ENCODE data around the gene MAML1.
A peak's percentile ranks its signal among the peaks of the same experiment; 100 is the strongest.
"Not testable (repeated sequence)": the region's sequence is repeated elsewhere in the genome, so short reads cannot be mapped to it uniquely, and the experiment has no call there.

Gene MAML1

GRCh38 chr5:179697108-179697507 lies 35.5 kb upstream of the MAML1 start:
- TF ChIP-seq EZH2phosphoT487 (IDR thresholded peaks at IDR 0.05; ENCODE audit: borderline replicate concordance) (no peak), CTCF (conservative IDR thresholded peaks at IDR 0.05; ENCODE audit: low read length) (no peak)
- Histone ChIP-seq H3K9ac (ENCODE audit: low read depth, low read length, poor library complexity, severe bottlenecking) (peak overlapping the region; percentile 81), H3K9me2 (replicated peaks; ENCODE audit: low read depth, low read length) (no peaks in the 10 kb centered on the region), H3K36me3 (ENCODE audit: insufficient read depth, low read length) (no peaks in the 10 kb centered on the region), H3K4me3 (ENCODE audit: low read length, poor library complexity, severe bottlenecking) (peak overlapping the region; percentile 80), H3F3A (ENCODE audit: low read depth) (no peaks in the 10 kb centered on the region), H3K4me2 (ENCODE audit: low read depth, low read length, poor library complexity, severe bottlenecking) (peak overlapping the region; percentile 61), H3K27me3 (ENCODE audit: insufficient read depth, low read length, poor library complexity, severe bottlenecking) (no peaks in the 10 kb centered on the region), H3K79me2 (ENCODE audit: insufficient read depth, low read length) (peaks cover 39% of the 10 kb centered on the region), H2AFZ (ENCODE audit: low read length) (no peak overlapping the region), H3K4me1 (ENCODE audit: insufficient read depth, low read length, poor library complexity, severe bottlenecking) (peaks cover 8% of the 10 kb centered on the region), H3K9me3 (ENCODE audit: insufficient read depth, low read depth, low read length) (no peaks in the 10 kb centered on the region), H4K20me1 (ENCODE audit: insufficient read depth, low read length, poor library complexity, severe bottlenecking) (peaks cover 16% of the 10 kb centered on the region)

GRCh38 chr5:179697543-179697942 lies 35.1 kb upstream of the MAML1 start:
- Histone ChIP-seq H3K4me2 (ENCODE audit: low read depth, low read length, poor library complexity, severe bottlenecking) (peak overlapping the region; percentile 61), H4K20me1 (ENCODE audit: insufficient read depth, low read length, poor library complexity, severe bottlenecking) (peaks cover 16% of the 10 kb centered on the region), H3K4me3 (ENCODE audit: low read length, poor library complexity, severe bottlenecking) (peak overlapping the region; percentile 80), H3K79me2 (ENCODE audit: insufficient read depth, low read length) (peaks cover 43% of the 10 kb centered on the region), H3K9ac (ENCODE audit: low read depth, low read length, poor library complexity, severe bottlenecking) (peak overlapping the region; percentile 81), H2AFZ (ENCODE audit: low read length) (peak overlapping the region; percentile 88; the same call in 1 of the 2 replicates)
- H3K27me3 ChIP-seq (ENCODE audit: insufficient read depth, low read length, poor library complexity, severe bottlenecking); H3K9me2 ChIP-seq (replicated peaks; ENCODE audit: low read depth, low read length); H3K36me3 ChIP-seq (ENCODE audit: insufficient read depth, low read length); H3F3A ChIP-seq (ENCODE audit: low read depth); H3K4me1 ChIP-seq (ENCODE audit: insufficient read depth, low read length, poor library complexity, severe bottlenecking); H3K9me3 ChIP-seq (ENCODE audit: insufficient read depth, low read depth, low read length): not testable (repeated sequence)

- TF ChIP-seq CTCF (conservative IDR thresholded peaks at IDR 0.05; ENCODE audit: low read length) (no peak), EZH2phosphoT487 (IDR thresholded peaks at IDR 0.05; ENCODE audit: borderline replicate concordance) (no peak)
- Histone ChIP-seq H3F3A (ENCODE audit: low read depth) (no peaks in the 10 kb centered on the region), H3K9ac (ENCODE audit: low read depth, low read length, poor library complexity, severe bottlenecking) (peak overlapping the region; percentile 96), H3K79me2 (ENCODE audit: insufficient read depth, low read length) (peaks cover 51% of the 10 kb centered on the region), H2AFZ (ENCODE audit: low read length) (peak overlapping the region; percentile 88), H3K4me1 (ENCODE audit: insufficient read depth, low read length, poor library complexity, severe bottlenecking) (peaks cover 8% of the 10 kb centered on the region), H3K4me2 (ENCODE audit: low read depth, low read length, poor library complexity, severe bottlenecking) (peak overlapping the region; percentile 61), H3K4me3 (ENCODE audit: low read length, poor library complexity, severe bottlenecking) (peak overlapping the region; percentile 81), H3K9me3 (ENCODE audit: insufficient read depth, low read depth, low read length) (no peaks in the 10 kb centered on the region), H3K36me3 (ENCODE audit: insufficient read depth, low read length) (no peaks in the 10 kb centered on the region), H3K27me3 (ENCODE audit: insufficient read depth, low read length, poor library complexity, severe bottlenecking) (no peaks in the 10 kb centered on the region), H4K20me1 (ENCODE audit: insufficient read depth, low read length, poor library complexity, severe bottlenecking) (peaks cover 19% of the 10 kb centered on the region), H3K9me2 (replicated peaks; ENCODE audit: low read depth, low read length) (no peaks in the 10 kb centered on the region)
Measured at GRCh38 chr5:179697993-179698934, 34.4 kb upstream of the MAML1 start.

All from Loucy (cell line).